SK-N-SH treated with all-trans-retinoic acid at 6 μM for 48 hours (cell line): ENCODE data around the gene DSC1.

Experiments used
- ATAC-seq: fragments of 200-7000 bp; cut with Tn5 transposase; 3 replicates; pipeline ENCODE4 v1.9.1; 2020; ENCODE audit warnings: mild to moderate bottlenecking, moderate library complexity
- ARNTL ChIP-seq: fragments of 450-650 bp; formaldehyde crosslinking; IDR thresholded peaks from 2 replicates; pipeline ENCODE4 v1.5.0; 2020; ENCODE audit warnings: low read depth, mild to moderate bottlenecking, moderate library complexity, borderline replicate concordance
- CREB5 ChIP-seq: fragments of 250-450 bp; sonication (Bioruptor Pico); IDR thresholded peaks from 2 replicates; pipeline ENCODE4 v1.5.1; 2020; ENCODE audit warnings: low read depth, mild to moderate bottlenecking, moderate library complexity
- CSRNP3 ChIP-seq: fragments of 250-450 bp; sonication (Bioruptor Pico); IDR thresholded peaks from 2 replicates; pipeline ENCODE4 v1.5.1; 2021; ENCODE audit warnings: mild to moderate bottlenecking, moderate library complexity
- ESRRG ChIP-seq: fragments of 250-450 bp; sonication (Bioruptor Pico); IDR thresholded peaks from 2 replicates; pipeline ENCODE4 v1.6.1; 2021; ENCODE audit warnings: mild to moderate bottlenecking
- GLIS3 ChIP-seq: fragments of 250-450 bp; sonication (Bioruptor Pico); IDR thresholded peaks from 2 replicates; pipeline ENCODE4 v1.5.0; 2020; ENCODE audit warnings: mild to moderate bottlenecking, moderate library complexity
- ISL1 ChIP-seq: fragments of 250-450 bp; sonication (Bioruptor Pico); IDR thresholded peaks from 2 replicates; pipeline ENCODE4 v2.1.2; 2022; ENCODE audit warnings: mild to moderate bottlenecking, moderate library complexity
- OSR1 ChIP-seq: fragments of 250-450 bp; sonication (Bioruptor Pico); IDR thresholded peaks from 2 replicates; pipeline ENCODE4 v1.8.0; 2022; ENCODE audit warnings: moderate library complexity, mild to moderate bottlenecking, inconsistent platforms
- PATZ1 ChIP-seq: fragments of 250-450 bp; sonication (Bioruptor Pico); IDR thresholded peaks from 2 replicates; pipeline ENCODE4 v1.8.0; 2020; ENCODE audit warnings: mild to moderate bottlenecking, moderate library complexity, borderline replicate concordance
- POU6F1 ChIP-seq: fragments of 250-450 bp; sonication (Bioruptor Pico); IDR thresholded peaks from 2 replicates; pipeline ENCODE4 v1.8.0; 2021; ENCODE audit warnings: low read depth, mild to moderate bottlenecking, moderate library complexity, borderline replicate concordance
- PPARA ChIP-seq: fragments of 250-450 bp; sonication (Bioruptor Pico); IDR thresholded peaks from 2 replicates; pipeline ENCODE4 v1.5.0; 2020; ENCODE audit warnings: mild to moderate bottlenecking, borderline replicate concordance
- RARB ChIP-seq: fragments of 250-450 bp; sonication (Bioruptor Pico); IDR thresholded peaks from 2 replicates; pipeline ENCODE4 v1.8.0; 2021; ENCODE audit warnings: mild to moderate bottlenecking, moderate library complexity
- SNAI2 ChIP-seq: fragments of 250-450 bp; sonication (Bioruptor Pico); IDR thresholded peaks from 2 replicates; pipeline ENCODE4 v1.5.0; 2020; ENCODE audit warnings: mild to moderate bottlenecking, moderate library complexity
- TCF4 ChIP-seq: fragments of 250-450 bp; sonication (Bioruptor Pico); IDR thresholded peaks from 2 replicates; pipeline ENCODE4 v1.8.0; 2021; ENCODE audit warnings: mild to moderate bottlenecking, moderate library complexity, borderline replicate concordance
- TOX ChIP-seq: fragments of 250-450 bp; sonication (Bioruptor Pico); IDR thresholded peaks from 2 replicates; pipeline ENCODE4 v1.8.0; 2021; ENCODE audit warnings: mild to moderate bottlenecking, moderate library complexity, borderline replicate concordance
- TSHZ2 ChIP-seq: fragments of 250-450 bp; sonication (Bioruptor Pico); IDR thresholded peaks from 2 replicates; pipeline ENCODE4 v1.5.0; 2020; ENCODE audit warnings: mild to moderate bottlenecking, moderate library complexity
- ZC3H10 ChIP-seq: fragments of 250-450 bp; sonication (Bioruptor Pico); IDR thresholded peaks from 2 replicates; pipeline ENCODE4 v1.5.1; 2021; ENCODE audit warnings: mild to moderate bottlenecking, moderate library complexity
- ZFP30 ChIP-seq: fragments of 450-650 bp; formaldehyde crosslinking; IDR thresholded peaks from 2 replicates; pipeline ENCODE4 v1.5.0; 2022; ENCODE audit warnings: mild to moderate bottlenecking, moderate library complexity
- ZNF565 ChIP-seq: fragments of 450-650 bp; formaldehyde crosslinking; conservative IDR thresholded peaks from 2 replicates; pipeline ENCODE4 v1.5.0; 2020; ENCODE audit warnings: low read depth, mild to moderate bottlenecking, moderate library complexity
- ZNF70 ChIP-seq: fragments of 450-650 bp; formaldehyde crosslinking; IDR thresholded peaks from 2 replicates; pipeline ENCODE4 v1.5.0; 2020; ENCODE audit warnings: mild to moderate bottlenecking, moderate library complexity
- ZNF8 ChIP-seq: fragments of 450-650 bp; formaldehyde crosslinking; IDR thresholded peaks from 2 replicates; pipeline ENCODE4 v1.5.0; 2020; ENCODE audit warnings: mild to moderate bottlenecking, moderate library complexity

DSC1 gene

GRCh38 chr18:31100436-31101182, 62.0 kb downstream of the DSC1 start (continued):
- TF ChIP-seq POU6F1 = no peak
- no peak for TF ChIP-seq ZNF70 (CRISPR knock-in tag)

GRCh38 chr18:31099450-31100230, 63.0 kb downstream of the DSC1 start:
- TF ChIP-seq ZNF70 (CRISPR knock-in tag) = no peak
- TF ChIP-seq CSRNP3 (CRISPR knock-in tag) = no peak
- TF ChIP-seq CREB5 (CRISPR knock-in tag) = no peak
- ATAC-seq = no peak

- ATAC-seq = no peak
- TF ChIP-seq ISL1 (CRISPR knock-in tag) (no peak), ZNF565 (CRISPR knock-in tag) (no peak), ZFP30 (CRISPR knock-in tag) (no peak), POU6F1 (no peak), OSR1 (CRISPR knock-in tag) (no peak), TSHZ2 (CRISPR knock-in tag) (no peak), RARB (no peak), ZC3H10 (CRISPR knock-in tag) (no peak), CREB5 (CRISPR knock-in tag) (no peak), TOX (no peak), CSRNP3 (CRISPR knock-in tag) (no peak), PPARA (CRISPR knock-in tag) (no peak), GLIS3 (CRISPR knock-in tag) (no peak), ESRRG (CRISPR knock-in tag) (no peak), SNAI2 (CRISPR knock-in tag) (no peak), ZNF70 (CRISPR knock-in tag) (no peak), TCF4 (CRISPR knock-in tag) (no peak), PATZ1 (CRISPR knock-in tag) (no peak), ARNTL (CRISPR knock-in tag) (no peak), ZNF8 (CRISPR knock-in tag) (no peak)
Measured at GRCh38 chr18:31098878-31099277, 63.8 kb downstream of the DSC1 start.
